Mucosa of gallbladder (tissue), 1 donor: ENCODE measurements around the gene MORN1. TPM values are rescaled to one million over a fixed set of nuclear protein-coding genes. Genes with fewer than 3 reads are reported as not detected.

Experiments
- DNase-seq: peaks from one replicate; pipeline ENCODE4 v3.0.0-alpha.2; 2020; ENCODE audit warnings: low spot score
- total RNA-seq: library from RNA; stranded (reverse); gene quantifications from one replicate; pipeline ENCODE4 v1.2.1, GENCODE V29; 2021
- donor health status: DM: no; HTN: no; CAD: no.

Gene MORN1
- total RNA-seq, 1 donor from 2014 or later: 24.4 TPM

DNA sequence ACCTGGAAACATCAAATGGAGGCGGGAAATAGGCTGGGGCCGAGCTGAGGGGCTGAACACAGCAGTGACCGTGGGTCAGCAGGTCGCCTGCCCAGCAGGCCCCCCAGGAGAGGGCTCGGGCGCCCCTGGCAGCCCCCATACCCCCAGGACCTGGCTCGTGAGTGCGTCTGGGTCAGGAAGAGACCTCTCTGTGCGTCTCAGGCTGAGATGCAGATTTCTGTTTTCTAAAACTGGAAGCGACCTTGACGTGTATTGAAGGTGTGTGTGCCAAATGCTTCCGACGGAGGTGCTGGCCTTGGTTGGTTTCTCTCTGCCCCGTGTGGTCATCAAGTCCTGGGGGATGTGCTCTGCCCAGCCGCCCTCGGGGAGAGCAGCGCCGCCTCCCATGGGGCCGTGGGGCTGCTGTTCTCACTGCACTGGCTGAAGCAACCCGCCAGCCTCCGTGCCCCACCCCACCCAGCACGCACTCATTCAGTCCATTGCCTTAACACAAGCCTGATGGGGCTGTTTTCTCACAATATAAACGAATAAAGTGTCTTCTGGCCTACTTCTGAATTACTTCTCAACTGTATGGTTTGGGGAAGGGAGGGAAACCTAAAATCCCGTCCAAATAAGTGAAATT lies 13.6 kb upstream of the MORN1 start:
- no peak for DNase-seq

- no peak for DNase-seq
These were observed 13.0 kb upstream of the MORN1 start for GRCh38 chr1:2404142-2404889.

DNA sequence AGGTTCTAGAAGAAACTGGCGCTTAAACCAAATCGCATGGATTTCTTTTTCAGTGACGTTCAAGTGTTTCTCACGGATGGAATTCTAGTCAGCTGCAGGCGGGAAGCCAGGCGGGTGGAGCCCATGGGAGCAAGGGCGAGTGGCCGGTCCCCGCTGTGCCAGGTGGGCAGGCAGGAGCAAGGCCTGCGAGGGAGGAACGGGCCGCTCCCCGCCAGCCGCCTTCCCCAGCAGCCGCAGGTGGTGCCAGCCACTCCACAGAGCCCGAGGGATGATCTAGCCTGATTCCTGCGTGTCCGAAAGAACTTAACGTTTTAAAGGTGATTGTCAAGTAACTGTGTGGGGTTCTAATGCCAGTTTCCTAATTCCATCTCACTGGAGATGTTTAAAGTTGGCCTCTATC lies 11.9 kb upstream of the MORN1 start:
- no peak for DNase-seq

- DNase-seq: no peak
These were observed 11.1 kb upstream of the MORN1 start for GRCh38 chr1:2402420-2402819.

DNA sequence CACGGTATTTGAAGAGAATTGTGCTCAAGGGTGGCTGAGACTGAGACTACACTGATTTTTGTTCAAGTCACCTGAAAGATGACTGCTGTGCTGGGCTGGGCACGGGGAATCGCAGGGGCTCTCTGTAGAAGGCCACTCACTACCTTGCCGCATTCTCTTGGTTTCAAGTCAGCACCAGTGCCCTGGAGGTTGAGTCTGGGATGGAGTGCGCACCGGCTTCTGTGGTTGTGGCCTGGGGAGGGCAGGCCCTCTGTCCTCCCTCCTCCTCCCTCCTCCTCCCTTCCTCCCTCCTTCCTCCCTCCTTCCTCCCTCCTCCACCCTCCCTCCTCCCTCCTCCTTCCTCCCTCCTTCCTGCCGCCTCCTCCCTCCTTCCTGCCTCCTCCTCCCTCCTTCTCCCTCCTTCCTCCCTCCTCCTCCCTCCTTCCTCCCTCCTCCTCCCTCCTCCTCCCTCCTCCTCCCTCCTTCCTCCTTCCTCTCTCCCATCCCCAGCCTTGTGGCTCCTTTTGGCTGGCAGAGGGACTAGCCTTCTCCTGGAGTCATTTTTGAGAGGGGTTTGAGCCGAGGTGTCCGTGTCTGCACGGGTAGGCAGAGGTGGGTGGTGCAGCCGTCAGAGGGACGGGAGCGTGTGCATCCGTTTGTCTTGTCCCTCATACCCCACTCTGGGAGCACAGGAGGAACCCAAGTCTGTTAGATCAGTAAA lies 9.7 kb upstream of the MORN1 start:
- DNase-seq: no peak

GRCh38 chr1:2400576-2400909 lies 9.2 kb upstream of the MORN1 start:
- DNase-seq: no peak

DNA sequence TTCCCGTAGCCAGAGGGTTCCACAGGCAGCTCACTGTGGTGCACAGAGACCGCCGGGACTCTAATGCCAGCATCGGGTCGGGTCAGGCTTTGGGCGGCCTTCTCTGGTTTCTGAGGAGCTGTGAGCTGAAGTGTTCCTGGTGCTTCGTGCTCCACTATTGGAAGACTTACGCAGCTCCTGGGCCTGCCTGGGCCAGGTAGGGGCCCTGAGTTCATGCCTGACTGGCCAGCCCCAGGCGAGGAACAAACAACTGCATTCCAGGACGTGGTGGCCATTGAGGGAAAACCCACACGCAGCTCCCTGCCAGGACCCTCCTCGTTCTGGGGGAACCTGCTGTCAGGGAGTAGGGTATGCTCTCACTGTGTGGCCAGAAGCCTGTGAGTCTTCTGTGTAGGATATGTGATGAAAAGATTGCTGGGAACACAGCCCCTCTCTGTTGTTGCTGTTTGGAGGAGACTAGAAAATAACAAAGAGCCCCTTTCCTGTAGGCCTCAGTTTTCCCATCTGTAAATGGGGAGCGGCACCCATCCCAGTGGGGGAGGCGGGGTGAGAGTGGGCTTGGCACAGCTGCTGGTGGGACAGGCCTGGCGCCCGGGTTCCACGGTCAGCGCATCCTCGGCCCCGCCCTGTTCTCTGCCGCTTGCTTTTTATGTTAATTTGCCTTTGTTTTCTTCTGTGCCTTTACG lies 8.7 kb upstream of the MORN1 start:
- no peak for DNase-seq

DNA sequence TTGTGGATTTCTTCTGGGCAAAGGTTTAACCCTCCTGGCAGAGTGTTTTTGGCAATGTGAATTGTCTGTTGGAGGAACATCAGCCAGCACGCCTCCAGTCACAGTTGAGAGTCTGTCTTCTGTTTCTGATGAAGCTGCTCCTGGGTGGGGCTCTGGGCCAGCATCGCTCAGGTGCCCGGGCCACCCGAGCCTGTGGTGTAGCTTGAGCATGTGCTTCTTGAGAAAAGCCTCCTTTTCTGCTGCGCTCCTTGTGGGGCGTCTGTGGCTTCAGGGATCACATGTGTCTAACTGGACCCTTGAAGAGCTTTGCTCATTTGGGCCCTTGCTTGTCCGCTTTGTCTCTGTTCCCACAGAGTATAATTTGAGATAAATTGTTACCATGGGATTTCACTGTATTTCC lies 7.5 kb upstream of the MORN1 start:
- DNase-seq: no peak

GRCh38 chr1:2397007-2397679 lies 5.8 kb upstream of the MORN1 start:
- DNase-seq: peak; percentile 54

- DNase-seq: no peak
These were observed 5.1 kb upstream of the MORN1 start for GRCh38 chr1:2396476-2396875.

GRCh38 chr1:2396059-2396458 lies 4.7 kb upstream of the MORN1 start:
- DNase-seq: no peak

- no peak for DNase-seq
These were observed 3.9 kb upstream of the MORN1 start for GRCh38 chr1:2395245-2395644.

DNA sequence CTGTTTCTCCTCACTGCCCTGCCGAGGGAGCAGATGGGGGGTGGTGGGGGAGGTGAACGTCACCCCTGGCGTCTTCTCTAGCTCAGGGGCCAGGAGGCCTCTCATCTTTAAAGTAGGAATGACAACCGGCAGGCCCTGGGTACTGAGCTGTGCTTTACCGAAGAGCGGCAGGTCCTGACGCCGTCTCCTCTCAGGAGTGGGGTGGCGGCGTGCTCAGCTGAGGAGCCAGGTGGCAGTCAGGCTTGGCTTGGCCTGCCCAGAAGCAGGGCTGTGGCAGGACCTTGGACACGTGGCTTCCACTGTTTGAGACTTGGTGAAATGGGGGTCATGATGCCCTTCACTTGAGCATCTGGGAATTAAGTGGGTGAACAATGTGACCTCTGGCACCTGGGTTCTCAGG lies 3.4 kb upstream of the MORN1 start:
- no peak for DNase-seq

GRCh38 chr1:2394220-2394619 lies 2.9 kb upstream of the MORN1 start:
- no peak for DNase-seq

DNA sequence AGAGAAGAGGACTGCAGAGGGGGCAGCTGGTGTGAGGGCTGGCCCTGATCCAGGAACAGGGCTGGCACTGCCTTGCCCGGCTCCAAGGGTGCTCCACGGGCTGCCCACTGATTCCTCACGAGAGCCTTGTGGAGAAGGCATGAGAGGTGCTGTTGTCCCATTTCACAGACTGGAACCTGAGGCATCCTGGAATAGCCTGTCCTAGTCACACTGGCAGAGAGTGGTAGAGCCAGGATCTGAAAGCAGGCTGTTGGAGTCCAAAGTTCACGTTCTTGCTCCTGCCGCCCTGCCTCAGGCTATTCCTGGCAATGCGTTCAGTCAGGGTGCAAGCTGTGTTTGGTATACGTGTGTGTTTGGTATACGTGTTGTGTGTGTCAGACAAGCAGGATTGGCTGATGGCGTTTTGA lies 2.1 kb upstream of the MORN1 start:
- peak; percentile 51 for DNase-seq

DNA sequence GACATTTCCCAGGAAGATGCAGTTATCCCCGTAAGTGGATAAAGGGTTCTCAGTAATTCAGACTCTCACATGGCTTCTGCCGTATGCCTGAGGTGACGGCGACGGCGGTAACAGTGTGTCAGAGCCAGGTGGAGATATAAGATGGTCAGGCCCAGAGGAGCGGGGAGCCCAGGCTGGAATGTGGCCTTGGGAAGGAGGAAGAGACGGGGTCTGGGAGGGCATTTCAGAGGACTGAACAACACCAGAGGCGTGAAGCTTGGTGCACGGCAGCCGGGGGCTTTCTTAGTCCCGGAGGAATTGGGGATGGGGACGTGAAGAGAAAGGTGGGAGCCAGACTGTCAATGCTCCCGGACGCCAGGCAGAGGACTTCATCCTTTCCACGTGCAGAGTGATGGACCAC lies 1.3 kb upstream of the MORN1 start:
- no peak for DNase-seq

DNA sequence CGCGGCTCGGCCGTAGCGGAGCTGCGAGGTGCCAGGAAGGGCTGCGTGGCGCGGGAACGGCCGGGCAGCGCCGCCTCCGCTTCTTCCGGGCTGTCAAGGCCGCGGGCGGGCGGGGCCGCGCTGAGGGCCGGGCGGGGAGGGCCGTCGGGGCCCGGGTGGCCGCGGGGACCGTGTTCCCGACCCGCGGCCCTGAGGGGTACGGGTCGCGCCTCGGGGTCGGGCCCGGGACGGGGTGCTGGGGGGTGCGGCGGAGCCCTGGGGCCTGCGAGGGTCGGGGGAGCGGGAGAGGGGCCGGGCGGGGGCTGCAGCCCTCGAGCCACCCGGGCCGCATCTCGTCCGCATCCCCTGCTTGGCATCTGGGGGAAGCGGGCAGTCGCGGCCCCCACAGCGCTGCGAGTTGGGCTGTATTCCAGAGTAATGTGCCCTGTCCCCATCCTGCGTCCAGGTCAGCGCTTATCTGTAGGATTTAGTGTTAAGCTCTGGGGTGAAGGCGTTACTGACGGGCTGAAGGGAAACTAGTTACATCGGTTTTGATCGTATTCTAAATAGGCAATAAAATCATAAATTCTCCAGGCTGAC lies 666 bp upstream of the MORN1 start:
- DNase-seq: no peak

GRCh38 chr1:2389644-2390043 lies 1.7 kb downstream of the MORN1 start:
- no peak for DNase-seq

DNA sequence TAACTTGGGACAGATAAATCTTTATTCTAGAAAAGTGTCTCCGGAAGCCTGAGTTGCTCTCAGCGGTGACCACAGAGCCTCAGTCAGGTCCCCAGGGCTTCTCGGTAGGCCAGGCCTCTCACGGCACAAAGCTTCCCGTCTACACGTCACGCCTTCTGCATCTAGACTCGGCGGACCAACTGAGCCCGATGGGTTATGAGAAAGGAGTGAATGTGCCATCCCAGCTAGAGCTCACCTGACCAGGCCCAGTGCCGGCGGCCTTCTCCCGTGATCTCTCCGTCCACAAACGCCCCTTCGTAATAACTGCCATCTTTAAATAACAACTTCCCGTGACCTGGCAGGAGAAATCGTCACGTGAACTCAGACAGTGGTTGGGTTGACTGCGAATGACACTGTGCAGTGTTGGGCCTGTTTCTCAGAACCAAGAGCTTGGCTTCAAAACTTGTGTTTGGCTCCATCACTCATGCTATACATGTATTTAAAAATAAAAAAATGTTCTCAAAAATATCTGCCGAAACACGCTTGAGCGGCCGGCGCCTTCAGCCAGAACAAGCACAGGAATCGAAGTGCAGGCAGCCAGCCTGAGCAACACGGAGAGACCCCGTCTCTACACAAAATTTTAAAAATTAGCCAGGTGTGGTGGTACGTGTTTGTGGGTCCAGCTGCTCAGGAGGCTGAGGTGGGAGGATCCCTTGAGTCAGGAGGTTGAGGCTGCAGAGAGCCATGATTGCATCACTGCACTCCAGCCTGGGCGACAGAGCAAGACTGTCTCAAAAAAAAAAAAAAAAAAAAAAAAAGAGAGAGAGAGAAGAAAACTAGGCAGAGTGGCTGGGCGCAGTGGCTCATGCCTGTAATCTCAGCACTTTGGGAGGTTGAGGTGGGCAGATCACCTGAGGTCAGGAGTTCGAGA lies 3.1 kb downstream of the MORN1 start:
- no peak for DNase-seq
